NCI-H2107 treated with DMSO at 0.1 percent for 48 hours (cell line): Measurements from ENCODE around the gene NSL1.

Experiments used
- DNase-seq: peaks from one replicate; lab custom pipeline; 2025; ENCODE audit not compliant: unreplicated experiment; lab: John Stamatoyannopoulos, UW

Gene NSL1

DNA sequence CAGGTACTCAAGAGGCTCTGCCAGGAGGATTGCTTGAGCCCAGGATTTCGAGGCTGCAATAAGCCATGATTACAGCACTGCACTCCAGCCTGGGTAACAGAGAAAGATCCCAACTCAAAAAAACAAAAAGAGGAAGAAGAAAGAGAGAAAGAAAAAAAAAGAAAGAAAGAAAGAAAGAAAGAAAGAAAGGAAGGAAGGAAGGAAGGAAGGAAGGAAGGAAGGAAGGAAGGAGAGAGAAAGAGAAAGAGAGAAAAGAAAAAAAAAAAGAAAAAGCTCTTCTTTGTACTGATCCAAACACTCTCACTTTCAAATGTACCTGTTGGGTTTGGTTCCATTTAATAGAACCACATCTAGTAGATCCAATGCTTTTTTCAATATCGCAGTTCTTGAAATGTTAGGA lies 103.8 kb downstream of the NSL1 start:
- no peak for DNase-seq

DNA sequence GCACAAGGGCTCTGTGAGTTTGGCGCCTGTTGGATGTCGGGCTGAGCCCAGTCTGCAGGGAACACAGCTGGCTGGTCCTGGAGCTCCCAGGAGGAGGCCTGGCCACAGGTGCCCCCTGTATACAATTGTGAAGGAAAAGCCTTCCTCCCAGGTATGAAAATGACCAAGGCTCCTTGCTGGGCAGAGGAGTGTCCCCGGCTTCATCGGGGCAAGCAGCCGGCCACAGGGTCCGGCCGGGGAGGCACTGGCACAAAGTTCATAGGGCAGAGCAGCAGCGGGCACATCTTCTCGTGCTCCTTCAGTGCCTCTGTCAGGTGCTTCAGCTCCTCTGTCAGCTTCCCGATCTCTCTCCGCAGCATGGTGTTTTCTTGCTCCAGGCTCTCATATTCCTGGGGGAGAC lies 105.0 kb downstream of the NSL1 start:
- DNase-seq: no peak

GRCh38 chr1:212686069-212686468 lies 105.5 kb downstream of the NSL1 start:
- no peak for DNase-seq

DNA sequence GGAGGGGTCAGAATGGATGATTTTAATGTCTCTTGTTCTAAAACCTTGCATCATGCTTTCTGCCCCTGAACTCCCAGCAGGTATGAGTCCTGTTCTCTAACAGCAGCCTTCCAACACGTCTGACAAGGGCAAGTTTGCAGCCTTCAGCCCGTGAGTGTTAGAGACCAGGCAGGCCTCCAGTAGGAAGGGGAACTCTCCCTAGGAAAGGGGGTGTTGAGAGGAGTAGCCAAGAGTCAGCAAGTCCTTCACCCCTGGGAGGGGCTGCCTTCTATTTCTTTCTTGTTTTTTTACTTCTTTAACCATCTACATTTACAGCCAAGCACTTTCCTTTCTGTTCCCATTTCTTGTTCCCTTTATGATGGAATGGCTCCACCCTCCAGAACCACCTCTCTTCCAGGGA lies 106.1 kb downstream of the NSL1 start:
- DNase-seq: no peak

GRCh38 chr1:212684521-212685090 lies 107.0 kb downstream of the NSL1 start:
- no peak for DNase-seq

- DNase-seq: no peak
These were observed 107.5 kb downstream of the NSL1 start for GRCh38 chr1:212684076-212684475.

GRCh38 chr1:212683357-212683722 lies 108.2 kb downstream of the NSL1 start:
- DNase-seq: no peak

GRCh38 chr1:212680680-212681389 lies 110.7 kb downstream of the NSL1 start:
- no peak for DNase-seq

DNA sequence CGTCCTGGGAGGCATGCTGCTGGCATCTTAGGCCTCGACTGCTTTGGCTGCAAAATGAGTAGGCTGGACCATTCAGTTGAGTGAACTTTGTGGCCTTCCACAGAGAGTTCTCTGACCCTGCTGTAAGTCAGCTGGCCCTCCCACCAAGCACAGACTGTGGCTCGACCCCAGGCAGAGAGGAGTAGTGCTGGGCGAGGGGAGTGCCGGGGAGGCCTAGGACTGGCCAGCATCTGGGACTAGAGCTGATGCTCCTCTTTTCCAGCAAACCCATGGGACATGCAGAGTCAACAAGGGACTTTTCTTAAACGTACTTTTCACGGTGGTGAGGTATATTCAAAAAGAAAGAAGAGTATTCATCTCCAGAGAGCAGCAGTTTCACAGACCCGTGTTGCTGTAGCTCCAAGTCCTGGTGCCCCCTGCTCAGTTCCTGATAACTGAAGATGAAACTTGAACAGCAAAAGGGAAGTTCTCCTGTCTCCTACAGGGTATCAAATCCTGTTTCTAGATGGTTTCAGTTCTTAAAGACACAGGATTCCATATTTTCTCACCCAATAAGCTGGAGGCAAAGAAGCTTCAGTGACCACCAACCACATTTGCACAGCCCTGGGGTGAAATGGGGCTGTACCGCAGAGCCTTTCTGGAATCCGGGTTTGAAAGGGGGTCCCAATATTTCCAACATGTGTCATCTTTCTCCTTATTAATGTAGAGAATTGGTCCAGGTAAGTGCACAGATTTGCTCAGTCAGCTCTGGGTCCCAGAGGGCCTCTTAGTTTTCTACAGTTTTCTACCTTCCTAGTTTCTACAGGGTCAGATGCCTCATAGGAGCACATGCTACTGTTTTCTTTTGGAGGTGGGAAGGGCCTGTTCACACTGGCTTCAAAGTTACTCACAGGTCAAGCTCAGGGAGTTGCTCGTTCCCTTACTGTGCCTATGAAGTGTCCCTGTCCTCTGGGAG lies 112.8 kb downstream of the NSL1 start:
- DNase-seq: no peak

- no peak for DNase-seq
These were observed 114.0 kb downstream of the NSL1 start for GRCh38 chr1:212677573-212677972.

DNA sequence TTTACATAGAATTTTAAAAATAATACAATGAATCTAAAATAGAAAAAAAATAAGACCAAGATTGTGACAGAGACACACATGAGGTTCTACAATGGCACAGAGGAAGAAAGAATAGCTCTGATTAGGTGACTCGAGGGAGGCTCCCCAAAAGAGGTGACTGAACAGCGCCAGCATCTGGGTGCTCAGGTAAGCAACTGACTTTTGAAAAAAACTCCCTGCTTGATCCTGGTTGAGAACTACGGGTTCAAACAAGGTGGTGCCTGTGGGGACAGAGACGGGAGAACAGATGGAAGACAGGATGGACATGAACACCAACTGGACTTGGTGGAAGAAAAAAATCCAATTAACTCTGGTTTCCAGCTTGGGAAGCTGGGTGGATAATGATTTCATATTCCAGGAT lies 114.4 kb downstream of the NSL1 start:
- DNase-seq: no peak
